ENCODE data around the gene UBALD1.

DNA sequence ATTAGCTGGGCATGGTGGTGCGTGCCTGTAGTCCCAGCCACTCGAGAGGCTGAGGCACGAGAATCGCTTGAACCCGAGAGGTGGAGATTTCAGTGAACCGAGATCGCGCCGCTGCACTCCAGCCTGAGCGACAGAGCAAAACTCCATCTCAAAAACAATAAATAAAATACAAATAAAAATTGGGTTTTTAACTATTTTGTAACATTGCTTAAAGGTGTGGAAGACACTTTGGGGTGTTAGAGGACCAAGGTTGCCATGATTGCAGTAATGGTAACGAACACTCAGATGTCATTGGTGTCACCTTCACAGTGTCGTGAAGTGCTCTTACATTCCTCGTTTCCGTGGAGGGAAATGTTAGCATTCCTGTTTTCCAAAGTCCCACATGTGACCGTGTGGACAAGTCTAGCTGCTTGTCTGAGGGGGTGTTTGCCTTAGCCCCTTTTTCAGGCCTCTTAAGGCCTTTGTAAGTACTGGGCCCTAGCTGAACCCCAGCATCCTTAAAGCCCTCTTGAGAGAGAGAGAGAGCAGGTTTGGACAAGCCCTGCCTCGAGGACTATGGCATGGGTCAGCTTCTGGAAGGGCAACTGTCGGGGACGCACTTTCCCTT lies 49.9 kb downstream of the UBALD1 start:
- TF ChIP-seq ZNF8 (CRISPR knock-in tag; IDR thresholded peaks at IDR 0.05) (no peak), ZFP3 (CRISPR knock-in tag; IDR thresholded peaks at IDR 0.05) (no peak)
- TF ChIP-seq, protein P1, sequence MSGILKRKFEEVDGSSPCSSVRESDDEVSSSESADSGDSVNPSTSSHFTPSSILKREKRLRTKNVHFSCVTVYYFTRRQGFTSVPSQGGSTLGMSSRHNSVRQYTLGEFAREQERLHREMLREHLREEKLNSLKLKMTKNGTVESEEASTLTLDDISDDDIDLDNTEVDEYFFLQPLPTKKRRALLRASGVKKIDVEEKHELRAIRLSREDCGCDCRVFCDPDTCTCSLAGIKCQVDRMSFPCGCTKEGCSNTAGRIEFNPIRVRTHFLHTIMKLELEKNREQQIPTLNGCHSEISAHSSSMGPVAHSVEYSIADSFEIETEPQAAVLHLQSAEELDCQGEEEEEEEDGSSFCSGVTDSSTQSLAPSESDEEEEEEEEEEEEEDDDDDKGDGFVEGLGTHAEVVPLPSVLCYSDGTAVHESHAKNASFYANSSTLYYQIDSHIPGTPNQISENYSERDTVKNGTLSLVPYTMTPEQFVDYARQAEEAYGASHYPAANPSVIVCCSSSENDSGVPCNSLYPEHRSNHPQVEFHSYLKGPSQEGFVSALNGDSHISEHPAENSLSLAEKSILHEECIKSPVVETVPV (CRISPR knock-in tag; IDR thresholded peaks at IDR 0.05): no peak
- TF ChIP-seq, protein P2, sequence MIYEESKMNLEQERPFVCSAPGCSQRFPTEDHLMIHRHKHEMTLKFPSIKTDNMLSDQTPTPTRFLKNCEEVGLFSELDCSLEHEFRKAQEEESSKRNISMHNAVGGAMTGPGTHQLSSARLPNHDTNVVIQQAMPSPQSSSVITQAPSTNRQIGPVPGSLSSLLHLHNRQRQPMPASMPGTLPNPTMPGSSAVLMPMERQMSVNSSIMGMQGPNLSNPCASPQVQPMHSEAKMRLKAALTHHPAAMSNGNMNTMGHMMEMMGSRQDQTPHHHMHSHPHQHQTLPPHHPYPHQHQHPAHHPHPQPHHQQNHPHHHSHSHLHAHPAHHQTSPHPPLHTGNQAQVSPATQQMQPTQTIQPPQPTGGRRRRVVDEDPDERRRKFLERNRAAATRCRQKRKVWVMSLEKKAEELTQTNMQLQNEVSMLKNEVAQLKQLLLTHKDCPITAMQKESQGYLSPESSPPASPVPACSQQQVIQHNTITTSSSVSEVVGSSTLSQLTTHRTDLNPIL (CRISPR knock-in tag; IDR thresholded peaks at IDR 0.05; ENCODE audit: low read depth): no peak
